AG04449 (cell line): ENCODE data around the gene SCFD2.
"Not testable (repeated sequence)": the region's sequence is repeated elsewhere in the genome, so short reads cannot be mapped to it uniquely, and the experiment has no call there.

Experiments
- CTCF ChIA-PET: fragments of 350-600 bp; formaldehyde crosslinking; extraction: SDS; loops from one replicate; lab custom pipeline; 2021; ENCODE audit warnings: antibody characterized with exemption; lab: Yijun Ruan, JAX
- POLR2A ChIA-PET: fragments of 400-600, 350-600 bp; formaldehyde crosslinking; extraction: SDS; loops from one replicate; lab custom pipeline; 2020; ENCODE audit warnings: antibody characterized with exemption, inconsistent platforms; lab: Yijun Ruan, JAX
- DNase-seq: peaks from one replicate; pipeline ENCODE4 v3.0.0-alpha.2; 2010; ENCODE audit warnings: low read depth, low spot score
- H3K4me3 ChIP-seq: 2 replicates; pipeline ENCODE4 v1.5.1; 2011; ENCODE audit warnings: low read depth, mild to moderate bottlenecking, control low read depth, low read length
- TF ChIP-seq, protein P1 (sequence below): IDR thresholded peaks from one replicate; pipeline ENCODE4 v1.5.1; 2011; ENCODE audit warnings: mild to moderate bottlenecking, moderate library complexity, low read length, control low read depth, inconsistent platforms; ENCODE audit not compliant: insufficient read depth; ENCODE audit errors: missing control alignments

SCFD2 gene

DNA sequence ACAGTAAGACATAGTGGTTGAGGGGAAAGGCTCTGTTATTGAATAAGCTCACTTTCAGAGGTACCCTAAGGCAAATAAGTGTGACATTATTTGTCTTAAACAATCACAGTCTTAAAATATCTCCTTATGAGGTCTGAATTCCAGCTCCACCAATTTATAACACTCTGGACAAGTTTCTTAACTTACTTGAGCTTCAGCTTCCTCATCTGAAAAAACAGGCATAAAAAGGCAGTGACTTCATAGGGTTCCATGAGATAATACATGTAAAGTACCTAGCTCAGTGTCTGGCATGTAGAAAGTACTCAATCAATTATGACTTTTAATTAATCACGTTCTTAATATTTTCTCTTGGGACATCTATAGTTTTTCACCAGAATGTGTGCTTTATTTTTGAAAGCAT is 301.3 kb downstream of the SCFD2 start:
- POLR2A ChIA-PET: no interaction called here
- DNase-seq: no peak
- CTCF ChIA-PET: no interaction called here
- TF ChIP-seq, protein P1, sequence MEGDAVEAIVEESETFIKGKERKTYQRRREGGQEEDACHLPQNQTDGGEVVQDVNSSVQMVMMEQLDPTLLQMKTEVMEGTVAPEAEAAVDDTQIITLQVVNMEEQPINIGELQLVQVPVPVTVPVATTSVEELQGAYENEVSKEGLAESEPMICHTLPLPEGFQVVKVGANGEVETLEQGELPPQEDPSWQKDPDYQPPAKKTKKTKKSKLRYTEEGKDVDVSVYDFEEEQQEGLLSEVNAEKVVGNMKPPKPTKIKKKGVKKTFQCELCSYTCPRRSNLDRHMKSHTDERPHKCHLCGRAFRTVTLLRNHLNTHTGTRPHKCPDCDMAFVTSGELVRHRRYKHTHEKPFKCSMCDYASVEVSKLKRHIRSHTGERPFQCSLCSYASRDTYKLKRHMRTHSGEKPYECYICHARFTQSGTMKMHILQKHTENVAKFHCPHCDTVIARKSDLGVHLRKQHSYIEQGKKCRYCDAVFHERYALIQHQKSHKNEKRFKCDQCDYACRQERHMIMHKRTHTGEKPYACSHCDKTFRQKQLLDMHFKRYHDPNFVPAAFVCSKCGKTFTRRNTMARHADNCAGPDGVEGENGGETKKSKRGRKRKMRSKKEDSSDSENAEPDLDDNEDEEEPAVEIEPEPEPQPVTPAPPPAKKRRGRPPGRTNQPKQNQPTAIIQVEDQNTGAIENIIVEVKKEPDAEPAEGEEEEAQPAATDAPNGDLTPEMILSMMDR: no peak
- H3K4me3 ChIP-seq: no peak overlapping the region

DNA sequence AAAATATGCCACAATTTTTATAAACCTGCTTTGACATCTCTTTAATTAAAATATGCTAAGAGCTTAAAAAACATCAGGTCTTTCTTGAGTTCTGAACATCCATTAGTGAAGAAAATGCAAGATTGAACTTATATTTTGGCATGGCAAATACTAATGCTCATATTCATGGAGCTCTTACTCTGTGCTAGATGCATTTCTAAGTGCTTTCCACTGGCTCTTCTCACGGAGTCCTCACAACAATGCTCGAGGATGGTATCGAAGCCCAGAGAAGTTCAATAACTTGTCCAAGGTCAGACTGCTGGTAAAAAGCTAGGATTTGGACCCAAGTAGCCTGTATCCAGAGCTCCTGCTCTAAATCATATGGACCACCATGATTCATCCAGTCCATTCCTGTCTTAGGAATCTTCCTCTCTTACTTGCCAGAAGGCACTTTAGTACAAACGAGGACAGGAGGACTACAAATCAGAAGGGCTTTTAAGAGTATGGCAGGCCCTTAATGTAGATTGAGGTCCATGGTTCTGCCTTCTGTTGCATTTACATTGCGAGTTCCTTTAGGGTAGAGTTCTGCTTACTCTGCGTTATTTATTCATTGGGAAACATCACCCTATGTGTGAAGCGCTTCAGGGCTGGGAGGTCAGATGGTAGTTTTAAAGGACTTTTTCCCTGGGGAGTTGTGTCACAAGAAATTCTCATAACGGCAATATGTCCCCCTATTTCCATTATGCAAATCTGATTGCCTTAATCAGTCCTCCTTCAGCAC is 304.6 kb downstream of the SCFD2 start:
- POLR2A ChIA-PET: no interaction called here
- H3K4me3 ChIP-seq: no peak overlapping the region
- no peak for DNase-seq
- CTCF ChIA-PET: no interaction called here
- TF ChIP-seq, protein P1: no peak

DNA sequence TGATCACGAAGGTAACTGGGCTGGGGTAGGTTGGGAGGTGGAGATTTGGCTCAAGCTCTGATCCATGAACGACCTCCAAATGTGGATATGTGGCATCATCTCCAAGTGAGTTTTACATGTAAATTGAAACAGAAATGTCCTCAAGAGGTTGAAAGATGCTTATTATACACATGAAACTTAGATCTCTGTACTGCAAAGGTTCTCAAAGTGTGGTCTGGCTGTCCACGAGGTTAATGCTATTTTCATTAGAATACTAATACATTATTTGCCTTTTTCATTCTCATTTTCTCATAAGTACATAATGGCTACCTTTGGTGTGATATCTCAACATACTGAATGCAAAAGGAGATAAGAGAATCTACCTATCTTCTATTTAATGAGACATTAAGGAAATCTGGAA is 305.6 kb downstream of the SCFD2 start:
- POLR2A ChIA-PET: no interaction called here
- TF ChIP-seq, protein P1: no peak
- CTCF ChIA-PET: no interaction called here
- DNase-seq: no peak
- H3K4me3 ChIP-seq: no peak overlapping the region

DNA sequence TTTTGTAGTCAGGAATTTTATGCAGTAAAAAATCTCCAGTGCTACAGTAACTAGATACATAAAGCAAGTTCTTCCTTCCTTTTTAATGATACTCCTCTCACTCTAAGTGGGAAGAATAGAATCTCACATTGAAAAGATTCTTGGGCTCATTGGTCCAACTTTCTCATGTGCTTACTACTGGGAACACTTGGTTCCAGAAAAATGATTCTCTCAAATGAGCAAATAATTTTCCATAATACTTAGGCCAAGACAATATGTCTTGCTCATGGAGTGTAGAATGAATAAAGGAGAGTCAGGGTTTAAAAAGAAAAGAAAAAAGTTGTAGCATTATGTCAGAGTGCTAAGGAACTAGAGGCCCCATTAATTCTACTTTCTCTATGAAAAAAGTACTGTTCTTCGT is 306.0 kb downstream of the SCFD2 start:
- TF ChIP-seq, protein P1: no peak
- CTCF ChIA-PET: no interaction called here
- POLR2A ChIA-PET: no interaction called here
- DNase-seq: no peak
- no peak overlapping the region for H3K4me3 ChIP-seq

DNA sequence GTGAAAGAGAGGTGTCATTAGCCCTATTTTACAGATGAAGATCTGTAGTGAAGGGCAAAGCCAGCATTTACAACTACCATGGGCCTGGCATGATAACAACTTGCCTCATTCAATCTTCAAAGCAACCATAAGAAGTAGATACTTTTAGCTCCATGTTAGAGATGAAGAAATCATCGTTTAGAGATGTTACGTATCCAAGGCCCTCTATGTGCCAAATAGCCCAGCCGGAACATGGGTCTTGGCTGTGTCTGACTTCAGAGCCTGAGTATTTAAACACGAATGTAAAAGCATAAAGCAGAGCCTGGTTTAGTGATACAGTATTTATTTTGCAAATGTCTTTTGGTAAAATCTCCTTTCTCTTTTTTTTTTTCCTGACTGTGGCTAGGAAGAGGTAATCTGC is 306.6 kb downstream of the SCFD2 start:
- POLR2A ChIA-PET: no interaction called here
- CTCF ChIA-PET: no interaction called here
- TF ChIP-seq, protein P1: no peak
- DNase-seq: no peak
- no peak overlapping the region for H3K4me3 ChIP-seq

DNA sequence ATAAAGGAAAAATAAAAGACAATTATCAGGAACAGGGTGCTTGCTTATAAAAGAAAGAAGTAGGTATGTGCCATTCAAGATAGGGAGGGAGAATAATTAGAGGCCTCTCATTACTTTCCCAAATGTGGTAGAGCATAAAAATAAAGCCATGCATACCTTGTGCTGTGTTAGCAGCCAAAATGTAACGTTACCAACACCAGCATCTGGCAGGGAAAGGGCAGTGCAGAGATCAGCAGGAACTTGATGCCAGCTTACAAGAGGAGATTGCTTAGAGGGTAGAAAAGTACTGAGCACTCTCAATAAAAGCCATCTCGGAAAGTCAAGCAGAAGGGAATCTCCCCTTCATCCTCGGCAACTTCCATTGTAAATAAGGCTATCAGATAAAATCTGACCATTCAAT is 308.2 kb downstream of the SCFD2 start:
- ChIA-PET CTCF (no interaction called here), POLR2A (no interaction called here)
- no peak overlapping the region for H3K4me3 ChIP-seq
- no peak for DNase-seq
- TF ChIP-seq, protein P1: no peak

DNA sequence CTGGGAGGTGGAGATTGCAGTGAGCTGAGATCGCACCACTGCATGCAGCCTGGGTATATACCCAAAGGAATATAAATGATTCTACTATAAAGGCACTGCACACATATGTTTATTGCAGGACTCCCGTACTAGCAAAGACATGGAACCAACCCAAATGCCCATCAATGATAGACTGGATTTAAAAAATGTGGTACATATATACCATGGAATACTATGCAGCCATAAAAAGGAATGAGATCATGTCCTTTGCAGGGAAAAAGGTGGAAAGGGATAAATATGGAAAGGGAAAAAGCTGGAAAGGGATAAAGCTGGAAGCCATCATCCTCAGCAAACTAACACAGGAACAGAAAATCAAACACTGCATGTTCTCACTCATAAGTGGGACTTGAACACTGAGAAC is 308.8 kb downstream of the SCFD2 start:
- DNase-seq, POLR2A ChIA-PET, H3K4me3 ChIP-seq: not testable (repeated sequence)
- CTCF ChIA-PET: interaction anchor here (1.0 kb wide), 1 partner anchor 42 kb away, joined by 3 read pairs; no protein-coding TSS in a partner anchor
